GM19240 (cell line): ENCODE data around the gene RTP3.

Experiments used
- DNase-seq: peaks from one replicate; pipeline ENCODE4 v3.0.0; 2011; ENCODE audit warnings: low spot score; ENCODE audit not compliant: insufficient read length

The RTP3 gene

GRCh38 chr3:46468753-46469600 lies 28.8 kb upstream of the RTP3 start:
- no peak for DNase-seq

- no peak for DNase-seq
These were observed 28.0 kb upstream of the RTP3 start for GRCh38 chr3:46469680-46470357.

DNA sequence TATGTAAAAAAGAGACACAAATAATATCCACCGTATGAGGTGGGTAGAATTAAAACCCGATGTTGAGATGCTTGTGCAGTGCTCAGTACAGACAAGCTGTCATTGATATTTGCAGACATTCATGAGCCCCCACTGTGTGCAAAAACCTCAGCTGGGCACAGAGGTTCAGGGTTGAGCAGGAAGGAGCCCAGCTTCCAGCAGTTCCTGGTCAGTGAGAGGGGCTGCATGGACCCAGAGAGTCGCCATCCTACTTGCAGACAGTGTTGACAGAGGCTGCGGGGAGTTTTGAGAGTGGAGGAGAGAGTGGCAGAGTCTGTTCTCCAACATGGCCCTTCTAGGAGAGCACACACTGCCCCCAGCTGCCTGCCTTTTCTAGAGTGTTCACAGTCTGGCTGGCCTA lies 26.9 kb upstream of the RTP3 start:
- DNase-seq: no peak

GRCh38 chr3:46471371-46471914 lies 26.3 kb upstream of the RTP3 start:
- no peak for DNase-seq

GRCh38 chr3:46472736-46473135 lies 25.0 kb upstream of the RTP3 start:
- no peak for DNase-seq

DNA sequence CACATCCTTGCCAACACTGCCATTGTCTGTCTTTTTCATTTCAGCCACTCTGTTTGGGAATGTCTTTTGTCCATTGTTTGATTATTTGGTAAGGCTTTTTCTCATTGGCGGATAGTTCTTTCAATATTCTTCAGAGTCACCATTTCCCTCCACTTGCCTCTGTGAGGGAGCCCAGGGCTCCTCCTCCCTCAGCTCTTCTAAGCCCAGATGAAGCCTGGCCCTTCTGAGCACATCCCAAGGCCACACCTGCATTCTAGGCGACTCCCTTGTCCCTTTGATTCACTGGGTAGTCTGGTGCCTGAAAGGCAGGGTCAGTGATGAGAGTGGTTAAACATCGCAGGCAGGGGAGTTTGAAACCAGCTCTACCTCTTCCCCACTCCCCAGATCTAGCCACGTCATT lies 20.6 kb upstream of the RTP3 start:
- DNase-seq: no peak

DNA sequence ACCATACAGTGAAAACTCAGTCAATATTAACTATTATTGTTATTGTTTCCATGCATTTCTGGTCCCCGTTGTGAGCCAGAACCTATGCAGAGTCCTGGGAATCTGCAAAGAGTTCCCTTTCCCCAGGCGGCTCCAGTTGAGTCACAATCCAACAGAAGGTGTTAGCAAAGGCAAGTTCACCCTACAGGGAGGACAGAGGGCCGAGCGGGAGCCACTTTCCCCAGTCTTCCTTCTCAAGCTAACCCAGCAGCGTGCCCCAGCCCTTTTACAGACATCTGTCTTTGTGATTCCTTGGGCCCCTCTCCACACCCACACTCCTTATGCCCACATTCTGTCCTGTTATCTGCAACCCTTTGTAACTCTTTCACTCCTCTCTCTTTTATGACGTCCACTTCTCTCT lies 20.0 kb upstream of the RTP3 start:
- no peak for DNase-seq

DNA sequence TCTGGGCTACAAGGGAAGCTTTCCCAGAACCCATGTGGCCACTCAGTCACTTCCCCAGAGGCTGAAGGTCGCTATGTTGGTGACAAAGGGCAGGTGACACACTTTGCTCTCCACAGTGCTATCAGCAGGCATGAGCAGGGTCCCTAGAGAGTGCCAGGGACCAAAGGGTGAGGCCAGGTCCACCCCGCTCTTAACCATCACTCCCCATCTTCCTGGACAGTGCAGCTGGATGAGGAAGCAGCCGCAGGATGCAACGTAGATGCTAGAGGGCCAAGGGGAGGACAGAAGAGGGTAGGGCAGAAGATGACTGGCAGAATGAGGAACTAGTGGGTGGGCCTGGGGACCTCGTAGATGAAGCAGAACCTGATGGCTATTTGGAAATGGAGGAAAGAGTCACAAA lies 19.4 kb upstream of the RTP3 start:
- no peak for DNase-seq

- no peak for DNase-seq
These were observed 18.8 kb upstream of the RTP3 start for GRCh38 chr3:46479021-46479420.

GRCh38 chr3:46479696-46480095 lies 18.1 kb upstream of the RTP3 start:
- no peak for DNase-seq

GRCh38 chr3:46480491-46481195 lies 17.1 kb upstream of the RTP3 start:
- no peak for DNase-seq

- DNase-seq: no peak
These were observed 16.1 kb upstream of the RTP3 start for GRCh38 chr3:46481636-46482035.

DNA sequence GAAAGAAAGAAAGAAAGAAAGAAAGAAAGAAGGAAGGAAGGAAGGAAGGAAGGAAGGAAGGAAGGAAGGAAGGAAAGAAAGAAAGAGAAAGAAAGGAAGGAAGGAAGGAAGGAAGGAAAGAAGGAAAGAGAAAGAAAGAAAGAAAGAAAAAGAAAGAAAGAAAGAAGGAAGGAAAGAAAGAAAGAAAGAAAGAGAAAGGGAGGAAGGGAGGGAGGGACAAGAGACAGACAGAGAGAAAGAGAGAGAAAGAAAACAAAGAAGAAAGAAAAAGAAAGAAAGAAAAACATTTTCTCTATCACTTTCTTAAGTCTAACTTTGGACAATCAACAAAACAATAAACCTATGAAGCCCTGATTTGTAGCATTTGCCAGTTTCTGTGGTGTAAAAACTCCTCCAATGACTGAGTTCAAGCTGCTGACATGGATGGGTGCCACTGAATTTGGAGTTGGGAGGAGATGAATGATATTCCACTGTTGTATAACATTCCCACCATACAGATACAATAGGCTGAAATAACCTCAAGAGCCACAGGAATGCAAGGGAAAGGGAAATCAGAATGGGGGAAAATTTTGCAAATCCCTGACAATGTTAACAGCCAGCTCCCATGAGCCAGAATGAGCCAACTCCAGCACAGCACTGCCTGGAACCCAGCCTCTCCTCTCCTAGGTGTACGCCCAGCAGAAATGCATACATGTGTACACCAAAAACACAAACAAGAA lies 15.0 kb upstream of the RTP3 start:
- DNase-seq: no peak

DNA sequence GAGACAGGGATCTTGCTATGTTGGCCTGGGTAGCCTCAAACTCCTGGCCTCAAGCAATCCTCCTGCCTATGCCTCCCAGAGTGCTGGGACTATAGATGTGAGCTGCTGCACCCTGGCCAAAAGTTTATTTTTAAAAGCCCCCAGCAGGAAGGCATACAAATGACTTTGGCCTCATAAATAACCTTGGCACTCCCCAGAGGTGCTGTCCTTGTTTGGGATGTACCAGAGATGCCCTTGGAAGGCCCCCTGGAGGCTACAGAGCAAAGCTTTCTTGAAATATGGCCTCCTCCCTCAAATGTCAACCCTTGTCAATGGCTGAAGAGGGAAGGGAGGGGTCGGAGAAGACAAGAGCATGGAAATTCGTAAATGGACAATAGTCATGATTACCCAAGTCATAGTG lies 14.0 kb upstream of the RTP3 start:
- no peak for DNase-seq

DNA sequence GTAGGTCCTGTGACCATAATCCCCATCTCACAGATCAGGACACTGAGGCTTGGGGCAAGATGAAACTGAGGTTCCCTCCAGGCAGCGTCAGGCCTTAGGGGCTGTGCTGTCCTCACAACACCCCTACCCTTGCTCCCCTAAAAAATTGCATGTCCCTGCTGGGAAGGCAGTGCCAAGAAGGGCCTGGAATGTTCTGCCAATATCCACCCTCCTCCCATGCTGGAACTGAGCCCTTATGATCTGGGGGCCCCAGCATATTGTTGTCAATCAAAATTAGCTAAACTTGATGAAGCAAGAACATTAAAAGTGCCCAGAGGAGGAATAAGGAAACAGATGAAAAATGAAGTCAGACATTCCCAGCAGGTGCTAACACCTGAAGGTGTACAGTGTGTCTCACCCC lies 13.4 kb upstream of the RTP3 start:
- DNase-seq: no peak

GRCh38 chr3:46484911-46485778 lies 12.6 kb upstream of the RTP3 start:
- no peak for DNase-seq

GRCh38 chr3:46485779-46486175 lies 12.0 kb upstream of the RTP3 start:
- DNase-seq: no peak

DNA sequence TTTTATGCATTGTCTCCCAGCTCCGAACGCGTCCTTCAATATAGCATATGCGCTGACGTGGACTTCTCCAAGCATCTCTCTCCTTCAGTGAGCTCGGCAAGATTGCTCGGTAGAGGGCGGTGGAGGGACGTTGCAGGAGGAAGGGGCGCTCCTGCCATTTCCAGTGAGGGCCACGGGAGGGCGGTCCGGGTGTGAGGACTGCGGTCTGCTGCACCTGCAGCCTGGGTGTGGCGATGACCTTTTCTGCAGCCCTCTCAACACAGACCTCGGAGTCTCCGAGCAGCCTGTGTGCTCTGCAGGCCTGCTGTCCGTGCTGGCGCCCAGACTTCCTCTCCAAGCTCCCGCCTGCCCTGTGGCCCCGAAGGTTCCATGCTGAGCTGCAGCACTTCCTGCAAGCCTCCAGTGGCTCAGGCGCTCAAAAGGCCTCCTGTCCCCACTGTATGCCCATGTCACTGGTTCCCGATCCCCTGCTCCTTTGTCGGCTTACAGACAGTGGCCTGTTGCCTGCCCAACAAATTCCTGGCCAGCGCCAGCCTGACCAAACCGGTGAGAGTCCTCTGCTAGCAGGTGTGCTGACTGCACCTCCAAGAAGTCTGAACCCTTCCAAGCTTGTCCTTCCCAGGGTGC lies 8.9 kb upstream of the RTP3 start:
- peak; percentile 98 for DNase-seq

GRCh38 chr3:46489381-46489780 lies 8.4 kb upstream of the RTP3 start:
- no peak for DNase-seq

- DNase-seq: no peak
These were observed 7.9 kb upstream of the RTP3 start for GRCh38 chr3:46489875-46490274.
